DMS153 treated with DMSO at 0.1 percent for 48 hours (cell line): ENCODE measurements around the gene NLGN3.

ENCODE experiments used
- DNase-seq: peaks from one replicate; lab custom pipeline; 2025; ENCODE audit not compliant: unreplicated experiment; lab: John Stamatoyannopoulos, UW

Gene NLGN3

DNA sequence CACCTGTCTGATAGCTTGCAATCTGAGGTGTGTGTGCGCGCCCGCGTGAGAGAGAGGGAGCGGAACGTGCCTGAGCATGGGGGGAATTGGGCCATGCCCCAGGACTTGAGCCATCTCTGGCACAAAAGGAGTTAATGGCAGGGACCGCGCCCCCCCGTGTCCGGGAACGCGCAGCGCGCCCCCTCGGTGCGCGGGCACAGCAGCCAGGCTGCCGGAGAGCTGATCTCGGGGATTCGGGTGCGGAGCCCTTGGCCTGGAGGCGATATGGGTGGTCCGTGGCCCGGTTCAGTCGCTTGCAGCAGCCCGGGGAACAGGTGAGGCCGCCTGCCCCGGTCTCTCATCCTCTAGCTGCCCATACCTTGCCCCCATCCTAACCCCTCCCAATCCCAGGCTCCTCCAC lies at the start of gene NLGN3:
TSS of gene NLGN3 (plus strand) at position 191 of the 400 bp plus-strand sequence. CDS start 2,909 bp downstream, outside the sequence.
- no peak for DNase-seq

DNA sequence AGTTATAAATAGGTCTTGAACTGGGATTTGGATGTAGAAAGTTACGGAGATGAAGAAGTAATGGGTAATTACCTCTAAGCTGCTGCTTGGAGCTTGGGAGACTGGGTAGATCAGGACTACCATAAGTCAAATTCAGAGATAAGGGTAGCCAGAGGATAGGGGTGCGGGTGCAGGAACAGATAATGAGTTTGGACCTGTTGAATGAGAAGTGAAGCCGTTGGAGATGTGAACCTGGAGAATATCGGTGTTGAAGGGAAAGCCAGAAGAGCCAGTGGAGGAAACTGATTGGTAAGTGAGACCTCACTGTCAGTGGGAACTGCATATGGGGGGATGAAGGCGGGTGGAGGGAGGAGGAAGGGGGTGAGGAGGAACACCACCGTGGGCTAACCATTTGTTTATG lies 49.6 kb upstream of the NLGN3 start:
- no peak for DNase-seq

- peak; percentile 6 for DNase-seq
Observed at GRCh38 chrX:71095555-71095980, 49.1 kb upstream of the NLGN3 start, which contains the start of gene FOXO4. Gene FOXO4, plus strand, starts transcription at chrX:71095851. Its CDS starts 678 bp downstream, at chrX:71096529.

DNA sequence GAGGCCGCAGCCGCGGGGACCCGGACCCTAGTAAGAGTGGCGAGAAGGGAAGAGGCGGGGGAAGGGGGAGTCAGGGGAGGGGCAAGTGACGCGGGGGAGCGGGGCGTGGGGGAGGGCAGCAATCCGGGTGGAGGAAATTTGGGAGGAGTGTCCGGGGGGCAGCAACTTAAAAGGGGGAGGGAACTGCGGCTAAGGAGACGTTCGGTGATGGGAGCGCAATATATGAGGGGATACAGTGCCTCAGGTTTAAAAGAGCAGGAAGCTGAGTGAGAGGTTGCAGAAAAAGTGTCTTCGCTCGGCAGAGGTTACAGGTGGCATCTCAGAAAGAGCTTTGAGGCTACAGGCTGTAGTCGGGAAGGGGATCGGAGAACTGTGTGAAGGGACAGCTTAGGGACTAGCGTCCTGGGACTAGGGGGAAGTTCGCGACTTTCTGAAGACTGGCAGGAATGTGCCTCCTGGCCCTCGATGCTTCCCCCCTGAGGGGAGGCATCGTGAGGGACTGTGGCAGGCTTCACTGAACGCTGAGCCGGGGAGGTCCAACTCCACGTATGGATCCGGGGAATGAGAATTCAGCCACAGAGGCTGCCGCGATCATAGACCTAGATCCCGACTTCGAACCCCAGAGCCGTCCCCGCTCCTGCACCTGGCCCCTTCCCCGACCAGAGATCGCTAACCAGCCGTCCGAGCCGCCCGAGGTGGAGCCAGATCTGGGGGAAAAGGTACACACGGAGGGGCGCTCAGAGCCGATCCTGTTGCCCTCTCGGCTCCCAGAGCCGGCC lies 48.5 kb upstream of the NLGN3 start:
- no peak for DNase-seq

DNA sequence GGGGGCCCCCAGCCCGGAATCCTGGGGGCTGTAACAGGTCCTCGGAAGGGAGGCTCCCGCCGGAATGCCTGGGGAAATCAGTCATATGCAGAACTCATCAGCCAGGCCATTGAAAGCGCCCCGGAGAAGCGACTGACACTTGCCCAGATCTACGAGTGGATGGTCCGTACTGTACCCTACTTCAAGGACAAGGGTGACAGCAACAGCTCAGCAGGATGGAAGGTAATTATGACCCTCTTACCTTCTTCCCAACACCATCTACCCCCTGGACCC lies 47.9 kb upstream of the NLGN3 start:
- DNase-seq = no peak

GRCh38 chrX:71098302-71098701 lies 46.3 kb upstream of the NLGN3 start:
- DNase-seq = no peak

DNA sequence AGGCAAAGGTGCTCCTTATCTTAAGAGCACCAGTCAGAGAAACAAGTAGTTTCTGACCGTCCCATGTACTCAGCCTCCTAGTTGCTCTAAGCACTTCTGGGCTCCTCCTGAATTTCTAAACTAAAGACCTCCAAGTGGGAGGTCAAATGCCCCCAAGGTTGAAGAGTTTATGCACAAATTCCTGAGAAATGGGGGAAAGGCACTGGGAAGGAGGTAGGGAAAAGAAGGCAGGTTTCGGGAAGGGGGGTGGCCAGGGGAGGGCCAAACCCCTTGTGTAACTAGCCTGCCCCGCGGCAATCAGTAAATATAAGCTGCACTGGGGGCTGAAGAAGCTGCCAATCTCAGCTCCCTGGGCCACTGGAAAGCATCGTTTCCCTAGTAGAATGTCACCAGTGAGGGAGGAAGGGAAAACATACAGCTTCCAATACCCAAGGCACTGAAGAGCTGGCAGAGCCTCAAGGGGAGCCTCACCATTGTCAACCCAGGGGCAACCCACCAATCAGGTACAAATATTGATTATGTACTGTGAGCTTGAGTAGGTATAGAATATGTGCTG lies 45.6 kb upstream of the NLGN3 start:
- no peak for DNase-seq

DNA sequence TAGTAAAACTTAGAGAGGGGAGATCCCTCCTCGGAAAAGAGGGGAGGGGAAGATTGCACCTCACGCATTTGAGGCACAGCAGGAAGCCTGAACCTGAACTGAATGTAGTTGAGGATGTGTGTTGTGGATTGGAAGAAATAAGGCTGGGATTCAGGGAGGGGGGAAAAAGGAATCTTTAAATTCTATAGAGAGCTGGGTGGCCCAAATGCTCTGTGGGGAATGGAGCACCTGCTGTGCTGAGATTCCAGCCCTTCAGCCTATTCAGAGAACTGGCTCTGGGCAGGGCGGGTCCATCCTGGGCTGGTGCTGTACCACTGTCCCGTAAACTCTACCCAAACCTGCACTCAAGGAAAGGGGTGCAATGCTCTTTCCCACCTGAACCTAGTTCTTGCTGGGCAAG lies 44.9 kb upstream of the NLGN3 start:
- no peak for DNase-seq

DNA sequence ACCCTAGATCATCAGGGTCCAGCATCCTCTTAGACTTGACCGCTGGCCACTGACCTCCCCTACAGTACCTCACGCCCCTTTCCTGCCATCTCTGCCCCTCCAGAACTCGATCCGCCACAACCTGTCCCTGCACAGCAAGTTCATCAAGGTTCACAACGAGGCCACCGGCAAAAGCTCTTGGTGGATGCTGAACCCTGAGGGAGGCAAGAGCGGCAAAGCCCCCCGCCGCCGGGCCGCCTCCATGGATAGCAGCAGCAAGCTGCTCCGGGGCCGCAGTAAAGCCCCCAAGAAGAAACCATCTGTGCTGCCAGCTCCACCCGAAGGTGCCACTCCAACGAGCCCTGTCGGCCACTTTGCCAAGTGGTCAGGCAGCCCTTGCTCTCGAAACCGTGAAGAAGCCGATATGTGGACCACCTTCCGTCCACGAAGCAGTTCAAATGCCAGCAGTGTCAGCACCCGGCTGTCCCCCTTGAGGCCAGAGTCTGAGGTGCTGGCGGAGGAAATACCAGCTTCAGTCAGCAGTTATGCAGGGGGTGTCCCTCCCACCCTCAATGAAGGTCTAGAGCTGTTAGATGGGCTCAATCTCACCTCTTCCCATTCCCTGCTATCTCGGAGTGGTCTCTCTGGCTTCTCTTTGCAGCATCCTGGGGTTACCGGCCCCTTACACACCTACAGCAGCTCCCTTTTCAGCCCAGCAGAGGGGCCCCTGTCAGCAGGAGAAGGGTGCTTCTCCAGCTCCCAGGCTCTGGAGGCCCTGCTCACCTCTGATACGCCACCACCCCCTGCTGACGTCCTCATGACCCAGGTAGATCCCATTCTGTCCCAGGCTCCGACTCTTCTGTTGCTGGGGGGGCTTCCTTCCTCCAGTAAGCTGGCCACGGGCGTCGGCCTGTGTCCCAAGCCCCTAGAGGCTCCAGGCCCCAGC lies 43.8 kb upstream of the NLGN3 start:
- DNase-seq = no peak

DNA sequence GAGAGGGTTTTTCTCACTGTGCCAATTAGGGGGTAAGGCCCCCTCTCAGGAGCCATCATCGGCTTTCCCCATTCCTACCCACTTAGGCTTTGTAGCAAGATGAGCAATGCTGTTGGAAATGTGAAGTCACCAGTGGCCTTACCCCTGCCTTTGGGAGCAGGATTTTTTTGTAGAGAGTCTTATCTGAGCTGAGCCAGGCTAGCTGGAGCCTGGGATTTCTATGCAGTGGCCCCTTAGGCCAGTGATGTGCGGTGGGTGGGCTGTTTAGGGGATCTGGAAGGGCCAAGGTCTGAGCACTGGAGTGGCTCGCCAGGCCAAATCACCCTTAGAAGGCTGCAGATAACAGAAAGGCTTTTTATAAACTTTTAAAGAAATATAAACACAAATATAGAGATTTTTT lies 42.3 kb upstream of the NLGN3 start:
- no peak for DNase-seq

DNA sequence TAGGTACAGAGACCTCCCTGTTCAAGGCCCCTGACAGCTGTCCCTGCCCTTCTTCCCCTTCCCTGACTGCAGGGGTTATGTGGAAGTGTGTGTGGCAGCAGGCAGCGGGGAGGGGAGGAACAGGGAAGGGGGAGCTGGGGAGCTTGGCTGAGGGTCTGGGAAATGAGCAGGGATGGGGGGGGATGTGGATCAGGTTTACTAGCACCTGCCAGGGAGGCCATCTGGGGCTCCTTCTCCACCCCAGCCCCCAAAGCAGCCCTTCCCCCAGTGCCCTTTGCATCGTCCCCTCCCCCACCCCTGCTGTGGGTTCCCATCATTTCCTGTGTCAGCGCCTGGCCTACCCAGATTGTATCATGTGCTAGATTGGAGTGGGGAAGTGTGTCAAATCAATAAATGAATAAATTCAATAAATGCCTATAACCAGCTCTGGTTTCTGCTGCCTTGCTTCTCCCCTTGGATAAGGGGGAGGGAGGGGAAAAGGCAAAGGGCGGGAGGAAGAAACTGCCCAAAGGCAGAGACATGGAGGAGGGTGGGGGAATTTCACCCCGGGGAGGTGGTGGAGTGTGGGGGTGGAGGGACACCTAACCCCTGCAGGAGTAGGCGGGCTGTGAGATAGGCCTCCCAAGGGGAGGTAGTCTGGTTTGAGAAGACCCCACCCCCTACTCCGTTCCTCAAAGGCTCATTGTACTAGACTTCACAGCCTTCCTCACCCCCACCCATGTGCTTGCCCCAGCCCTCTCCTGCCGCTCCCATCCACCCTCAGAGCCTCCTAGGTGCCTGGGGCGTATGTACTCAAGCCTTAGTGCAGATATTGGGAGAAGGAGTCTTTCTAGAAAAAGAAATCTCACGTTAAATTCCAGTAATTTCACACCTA lies 41.3 kb upstream of the NLGN3 start:
- no peak for DNase-seq

DNA sequence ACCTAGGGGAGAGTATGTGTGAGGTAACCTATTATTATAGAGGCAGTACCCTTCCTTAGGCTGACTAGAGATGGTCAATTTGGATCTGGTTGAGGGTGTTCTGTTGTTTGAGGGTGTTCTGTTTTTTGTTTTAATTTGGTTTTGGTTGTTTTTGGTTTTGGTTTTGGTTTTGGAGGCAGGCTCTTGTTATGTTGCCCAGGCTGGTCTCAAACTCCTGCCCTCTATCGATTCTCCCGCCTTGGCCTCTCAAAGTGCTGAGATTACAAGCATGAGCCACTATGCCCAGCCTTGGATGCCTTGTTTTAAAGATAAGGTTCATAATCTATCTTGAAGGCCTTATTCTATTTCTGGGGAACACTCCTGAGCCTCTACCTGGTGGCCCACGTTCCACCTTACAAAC lies 39.0 kb upstream of the NLGN3 start:
- DNase-seq = no peak

DNA sequence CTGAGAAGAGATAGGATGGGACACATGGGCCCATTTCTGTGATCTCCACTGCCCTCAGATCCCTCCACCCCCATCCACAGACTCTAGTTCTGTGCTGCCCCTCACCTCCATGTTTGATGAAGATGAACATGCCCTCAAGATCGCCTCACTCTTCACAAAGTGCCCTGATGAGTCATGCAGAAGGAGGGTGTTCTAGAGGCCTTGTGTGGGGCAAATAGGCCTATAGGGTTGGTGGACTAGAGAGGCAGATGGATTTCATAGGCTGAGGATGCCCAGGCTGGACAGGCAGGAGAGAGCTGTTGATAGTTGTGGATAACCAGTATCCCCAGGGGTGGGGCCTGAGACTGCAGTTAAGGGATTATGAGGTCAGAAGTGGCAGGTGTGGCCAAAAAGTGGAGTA lies 38.2 kb upstream of the NLGN3 start, which contains the start of gene CXorf65:
TSS of gene CXorf65 (minus strand) at position 314 of the 400 bp plus-strand sequence. CDS start at position 130, 184 bp downstream.
- no peak for DNase-seq

GRCh38 chrX:71107245-71107644 lies 37.4 kb upstream of the NLGN3 start:
- DNase-seq = no peak

- no peak for DNase-seq
Observed at GRCh38 chrX:71107762-71108360, 36.8 kb upstream of the NLGN3 start.

DNA sequence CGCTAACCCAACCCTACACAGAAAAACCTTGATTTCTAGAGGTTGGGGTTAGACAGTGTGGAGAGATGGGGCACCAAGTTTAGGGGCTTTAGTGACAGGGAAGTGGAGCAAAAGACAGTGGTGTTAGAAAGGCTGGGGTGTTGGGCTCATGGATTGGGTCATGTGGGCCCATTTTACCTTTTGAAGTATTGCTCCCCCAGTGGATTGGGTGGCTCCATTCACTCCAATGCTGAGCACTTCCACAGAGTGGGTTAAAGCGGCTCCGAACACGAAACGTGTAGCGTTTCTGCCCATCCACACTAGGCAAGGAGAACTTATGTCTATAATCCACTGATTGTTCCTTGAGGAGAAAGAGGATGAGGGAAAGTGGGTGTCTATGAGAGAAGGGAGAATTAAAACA lies 35.6 kb upstream of the NLGN3 start:
- no peak for DNase-seq

DNA sequence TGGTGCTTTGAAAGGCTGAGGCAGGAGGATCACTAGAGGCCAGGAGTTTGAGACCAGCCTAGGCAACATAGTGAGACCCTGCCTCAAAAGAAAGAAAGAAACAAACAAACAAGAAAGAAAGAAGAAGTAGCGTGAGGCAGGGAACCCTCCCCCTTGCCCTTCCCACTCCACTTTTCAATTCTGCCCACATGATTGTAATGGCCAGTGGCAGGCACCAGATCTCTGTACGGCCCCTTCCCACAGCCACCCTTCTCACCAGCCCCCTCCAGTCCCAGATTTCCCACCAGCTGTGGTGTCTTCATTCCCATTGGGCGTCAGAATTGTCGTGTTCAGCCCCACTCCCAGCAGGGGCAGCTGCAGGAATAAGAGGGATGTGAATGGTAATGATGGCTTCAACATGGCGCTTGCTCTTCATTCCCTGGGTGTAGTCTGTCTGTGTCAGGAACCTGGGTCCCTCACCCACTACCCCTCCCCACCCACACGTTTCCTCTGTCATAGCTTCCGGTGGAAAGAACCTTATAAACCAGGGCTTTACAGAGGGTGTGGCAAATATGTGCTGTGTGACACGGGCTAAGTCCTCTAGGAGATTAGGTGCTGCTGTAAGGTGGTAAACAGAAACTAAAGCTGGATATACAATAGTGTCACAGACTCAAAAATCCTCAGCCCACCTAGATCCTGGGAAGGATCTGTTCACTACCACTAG lies 33.3 kb upstream of the NLGN3 start, which contains the start of gene IL2RG:
TSS of gene IL2RG (minus strand) at position 437 of the 703 bp plus-strand sequence. CDS start at position 399, 38 bp downstream.
- DNase-seq = no peak

- no peak for DNase-seq
Observed at GRCh38 chrX:71111921-71112431, 32.7 kb upstream of the NLGN3 start.

GRCh38 chrX:71117358-71117757 lies 27.3 kb upstream of the NLGN3 start:
- no peak for DNase-seq
